ENCODE results near the gene CCDC182. TPM values are rescaled to one million over a fixed set of nuclear protein-coding genes. Genes with fewer than 3 reads are reported as not detected.
A peak's percentile ranks its signal among the peaks of the same experiment; 100 is the strongest.

Gene CCDC182
- total RNA-seq, 1 donor: not detected

- no peak overlapping the region for H3K4me2 ChIP-seq (ENCODE audit: insufficient read depth, low read length)
- no peak overlapping the region for H3K4me3 ChIP-seq (ENCODE audit: insufficient read depth, low read length)
- peaks cover 4% of the 10 kb centered on the region for H3K27me3 ChIP-seq (ENCODE audit: insufficient read depth, low read length)
- H3K36me3 ChIP-seq (ENCODE audit: insufficient read depth, low read length): no peaks in the 10 kb centered on the region
- DNase-seq (ENCODE audit: insufficient read length, low spot score, missing footprints): no peak
- H3K79me2 ChIP-seq (ENCODE audit: insufficient read depth, low read length): no peaks in the 10 kb centered on the region
- no peak overlapping the region for H2AFZ ChIP-seq (ENCODE audit: low read length)
- H3K9me3 ChIP-seq (ENCODE audit: low read depth, low read length): no peaks in the 10 kb centered on the region
- TF ChIP-seq CTCF (IDR thresholded peaks at IDR 0.05; ENCODE audit: extremely low read depth, low read depth, low read length): no peak
- H4K20me1 ChIP-seq (ENCODE audit: insufficient read depth, low read length): no peaks in the 10 kb centered on the region
- no peak overlapping the region for H3K27ac ChIP-seq (ENCODE audit: low read depth, low read length)
- H3K4me1 ChIP-seq (ENCODE audit: insufficient read depth, low read length): no peaks in the 10 kb centered on the region
Observed at GRCh38 chr17:57724729-57725125, 20.4 kb downstream of the CCDC182 start.

- Histone ChIP-seq H3K27me3 (ENCODE audit: insufficient read depth, low read length) (peaks cover 6% of the 10 kb centered on the region), H2AFZ (ENCODE audit: low read length) (no peak overlapping the region), H4K20me1 (ENCODE audit: insufficient read depth, low read length) (no peaks in the 10 kb centered on the region), H3K4me3 (ENCODE audit: insufficient read depth, low read length) (no peak overlapping the region), H3K9me3 (ENCODE audit: low read depth, low read length) (no peaks in the 10 kb centered on the region), H3K36me3 (ENCODE audit: insufficient read depth, low read length) (no peaks in the 10 kb centered on the region), H3K4me2 (ENCODE audit: insufficient read depth, low read length) (no peak overlapping the region), H3K27ac (ENCODE audit: low read depth, low read length) (no peak overlapping the region), H3K4me1 (ENCODE audit: insufficient read depth, low read length) (no peaks in the 10 kb centered on the region), H3K79me2 (ENCODE audit: insufficient read depth, low read length) (no peaks in the 10 kb centered on the region)
- TF ChIP-seq CTCF (IDR thresholded peaks at IDR 0.05; ENCODE audit: extremely low read depth, low read depth, low read length): no peak
- peak; percentile 81 for DNase-seq (ENCODE audit: insufficient read length, low spot score, missing footprints)
Observed at GRCh38 chr17:57724026-57724728, 20.9 kb downstream of the CCDC182 start.

GRCh38 chr17:57723427-57724025 lies 21.6 kb downstream of the CCDC182 start:
- H3K4me1 ChIP-seq (ENCODE audit: insufficient read depth, low read length): no peaks in the 10 kb centered on the region
- H3K36me3 ChIP-seq (ENCODE audit: insufficient read depth, low read length): no peaks in the 10 kb centered on the region
- no peaks in the 10 kb centered on the region for H3K9me3 ChIP-seq (ENCODE audit: low read depth, low read length)
- no peak overlapping the region for H2AFZ ChIP-seq (ENCODE audit: low read length)
- no peak for DNase-seq (ENCODE audit: insufficient read length, low spot score, missing footprints)
- H3K27me3 ChIP-seq (ENCODE audit: insufficient read depth, low read length): peaks cover 6% of the 10 kb centered on the region
- no peaks in the 10 kb centered on the region for H4K20me1 ChIP-seq (ENCODE audit: insufficient read depth, low read length)
- TF ChIP-seq CTCF (IDR thresholded peaks at IDR 0.05; ENCODE audit: extremely low read depth, low read depth, low read length): no peak
- no peaks in the 10 kb centered on the region for H3K79me2 ChIP-seq (ENCODE audit: insufficient read depth, low read length)
- H3K27ac ChIP-seq (ENCODE audit: low read depth, low read length): no peak overlapping the region
- no peak overlapping the region for H3K4me3 ChIP-seq (ENCODE audit: insufficient read depth, low read length)
- H3K4me2 ChIP-seq (ENCODE audit: insufficient read depth, low read length): no peak overlapping the region

- no peak for DNase-seq (ENCODE audit: insufficient read length, low spot score, missing footprints)
- TF ChIP-seq CTCF (IDR thresholded peaks at IDR 0.05; ENCODE audit: extremely low read depth, low read depth, low read length): no peak
- H3K79me2 ChIP-seq (ENCODE audit: insufficient read depth, low read length): no peaks in the 10 kb centered on the region
- no peak overlapping the region for H3K4me2 ChIP-seq (ENCODE audit: insufficient read depth, low read length)
- H3K4me3 ChIP-seq (ENCODE audit: insufficient read depth, low read length): no peak overlapping the region
- H3K36me3 ChIP-seq (ENCODE audit: insufficient read depth, low read length): no peaks in the 10 kb centered on the region
- H3K9me3 ChIP-seq (ENCODE audit: low read depth, low read length): no peaks in the 10 kb centered on the region
- H2AFZ ChIP-seq (ENCODE audit: low read length): no peak overlapping the region
- no peak overlapping the region for H3K27ac ChIP-seq (ENCODE audit: low read depth, low read length)
- H3K27me3 ChIP-seq (ENCODE audit: insufficient read depth, low read length): peaks cover 6% of the 10 kb centered on the region
- H3K4me1 ChIP-seq (ENCODE audit: insufficient read depth, low read length): no peaks in the 10 kb centered on the region
- H4K20me1 ChIP-seq (ENCODE audit: insufficient read depth, low read length): no peaks in the 10 kb centered on the region
Observed at GRCh38 chr17:57722704-57723043, 22.4 kb downstream of the CCDC182 start.
